HL-60 (cell line): ENCODE results near the gene GRB10.

Experiments
- DNase-seq, 2 experiments: peaks; one replicate each; pipeline ENCODE4 v3.0.0-alpha.2; 2010 to 2020; ENCODE audit warnings: low read depth in 1 of 2, low spot score in 1 of 2
- H3K27ac ChIP-seq: fragments of 250-450 bp; sonication (Bioruptor Pico); replicated peaks from 2 replicates; pipeline ENCODE4 v1.5.1; 2020; ENCODE audit warnings: mild to moderate bottlenecking, moderate library complexity
- H3K27me3 ChIP-seq: fragments of 250-450 bp; sonication (Bioruptor Pico); 2 replicates; pipeline ENCODE4 v1.5.1; 2021; ENCODE audit warnings: mild to moderate bottlenecking, moderate library complexity; ENCODE audit not compliant: insufficient read depth, poor library complexity, severe bottlenecking
- H3K4me3 ChIP-seq: replicated peaks from 2 replicates; pipeline ENCODE4 v1.5.1; 2011; ENCODE audit warnings: mild to moderate bottlenecking, control low read depth, low read length; ENCODE audit not compliant: insufficient read depth
- CTCF ChIP-seq: IDR thresholded peaks from one replicate; pipeline ENCODE4 v1.5.1; 2011; ENCODE audit warnings: low read length, control low read depth, inconsistent platforms; ENCODE audit not compliant: insufficient read depth
- GABPA ChIP-seq: IDR thresholded peaks from 2 replicates; pipeline ENCODE4 v1.6.1; 2012; ENCODE audit warnings: low read depth
- POLR2AphosphoS5 ChIP-seq: IDR thresholded peaks from 2 replicates; pipeline ENCODE4 v1.6.1; 2012; ENCODE audit warnings: low read depth
- REST ChIP-seq: IDR thresholded peaks from 2 replicates; pipeline ENCODE4 v1.6.1; 2012; ENCODE audit warnings: low read depth; ENCODE audit not compliant: insufficient replicate concordance
- SPI1 ChIP-seq: IDR thresholded peaks from 2 replicates; pipeline ENCODE4 v1.6.1; 2012; ENCODE audit warnings: low read depth, mild to moderate bottlenecking, borderline replicate concordance

GRB10 gene

GRCh38 chr7:50725774-50726173 is 56.9 kb downstream of the GRB10 start:
- no peak for DNase-seq
- Histone ChIP-seq H3K27me3 (no peaks in the 10 kb centered on the region), H3K4me3 (no peak overlapping the region), H3K27ac (no peak overlapping the region)
- TF ChIP-seq SPI1 (no peak), CTCF (no peak), GABPA (no peak)

GRCh38 chr7:50724526-50725520 is 57.9 kb downstream of the GRB10 start:
- TF ChIP-seq SPI1 = no peak
- no peak for TF ChIP-seq CTCF
- no peak for TF ChIP-seq REST
- TF ChIP-seq POLR2AphosphoS5 = no peak
- no peak for TF ChIP-seq GABPA
- no peaks in the 10 kb centered on the region for H3K27me3 ChIP-seq
- no peak overlapping the region for H3K4me3 ChIP-seq
- no peak overlapping the region for H3K27ac ChIP-seq
- DNase-seq = no peak

GRCh38 chr7:50723888-50724287 is 58.8 kb downstream of the GRB10 start:
- TF ChIP-seq GABPA (no peak), REST (no peak), CTCF (no peak), POLR2AphosphoS5 (no peak), SPI1 (no peak)
- Histone ChIP-seq H3K27me3 (no peaks in the 10 kb centered on the region), H3K4me3 (no peak overlapping the region), H3K27ac (no peak overlapping the region)
- no peak for DNase-seq
